ENCODE measurements around the gene WFDC2. TPM values are rescaled to one million over a fixed set of nuclear protein-coding genes. Genes with fewer than 3 reads are reported as not detected.
A peak's percentile ranks its signal among the peaks of the same experiment; 100 is the strongest.

The WFDC2 gene
- total RNA-seq, 1 donor from 2014 or later: not detected

- H3K4me3 ChIP-seq (ENCODE audit: low read depth, low read length): no peak overlapping the region
Measured at GRCh38 chr20:45445805-45446562, 23.6 kb upstream of the WFDC2 start.

GRCh38 chr20:45448270-45448669 lies 21.3 kb upstream of the WFDC2 start:
- H3K27me3 ChIP-seq (ENCODE audit: control insufficient read depth, insufficient read depth, low read length): peaks cover 3% of the 10 kb centered on the region
- no peak overlapping the region for H3K4me3 ChIP-seq (ENCODE audit: low read depth, low read length)
- no peak for TF ChIP-seq CTCF (IDR thresholded peaks at IDR 0.05; ENCODE audit: insufficient read depth, low read length, severe bottlenecking)
- DNase-seq (ENCODE audit: low read depth) (peak; percentile 37), FAIRE-seq (no peak)
- no peaks in the 10 kb centered on the region for H3K36me3 ChIP-seq (ENCODE audit: control insufficient read depth, insufficient read depth, low read length)

More at GRCh38 chr20:45445805-45446562, 23.6 kb upstream of the WFDC2 start:
- FAIRE-seq (no peak), DNase-seq (ENCODE audit: low read depth) (no peak)
- Histone ChIP-seq H3K36me3 (ENCODE audit: control insufficient read depth, insufficient read depth, low read length) (no peaks in the 10 kb centered on the region), H3K27me3 (ENCODE audit: control insufficient read depth, insufficient read depth, low read length) (no peaks in the 10 kb centered on the region)
- peak; percentile 49 for TF ChIP-seq CTCF (IDR thresholded peaks at IDR 0.05; ENCODE audit: insufficient read depth, low read length, severe bottlenecking)

- H3K36me3 ChIP-seq (ENCODE audit: control insufficient read depth, insufficient read depth, low read length): no peaks in the 10 kb centered on the region
- no peak for FAIRE-seq
Measured at GRCh38 chr20:45449528-45449927, 20.0 kb upstream of the WFDC2 start.

GRCh38 chr20:45450097-45450818 lies 19.3 kb upstream of the WFDC2 start:
- Histone ChIP-seq H3K27me3 (ENCODE audit: control insufficient read depth, insufficient read depth, low read length) (peaks cover 3% of the 10 kb centered on the region), H3K4me3 (ENCODE audit: low read depth, low read length) (no peak overlapping the region), H3K36me3 (ENCODE audit: control insufficient read depth, insufficient read depth, low read length) (no peaks in the 10 kb centered on the region)
- DNase-seq (ENCODE audit: low read depth): peak; percentile 62
- peak; percentile 47 for TF ChIP-seq CTCF (IDR thresholded peaks at IDR 0.05; ENCODE audit: insufficient read depth, low read length, severe bottlenecking)
- FAIRE-seq: no peak

More at GRCh38 chr20:45449528-45449927, 20.0 kb upstream of the WFDC2 start:
- Histone ChIP-seq H3K27me3 (ENCODE audit: control insufficient read depth, insufficient read depth, low read length) (peaks cover 3% of the 10 kb centered on the region), H3K4me3 (ENCODE audit: low read depth, low read length) (no peak overlapping the region)
- no peak for DNase-seq (ENCODE audit: low read depth)
- TF ChIP-seq CTCF (IDR thresholded peaks at IDR 0.05; ENCODE audit: insufficient read depth, low read length, severe bottlenecking): no peak

GRCh38 chr20:45452238-45452637 lies 17.3 kb upstream of the WFDC2 start:
- no peak for DNase-seq (ENCODE audit: low read depth)
- no peak overlapping the region for H3K4me3 ChIP-seq (ENCODE audit: low read depth, low read length)
- peaks cover 3% of the 10 kb centered on the region for H3K27me3 ChIP-seq (ENCODE audit: control insufficient read depth, insufficient read depth, low read length)
- TF ChIP-seq CTCF (IDR thresholded peaks at IDR 0.05; ENCODE audit: insufficient read depth, low read length, severe bottlenecking): no peak
- FAIRE-seq: no peak
- no peaks in the 10 kb centered on the region for H3K36me3 ChIP-seq (ENCODE audit: control insufficient read depth, insufficient read depth, low read length)

All from bronchial epithelial cell (primary cell).